Inferior parietal cortex (tissue), 1 donor: Measurements from ENCODE around the gene ARHGAP19.

Experiments used
- DNase-seq: peaks from one replicate; pipeline ENCODE4 v3.0.0-alpha.2; 2016; ENCODE audit errors: extremely low spot score

Gene ARHGAP19

GRCh38 chr10:97195706-97196222, 96.7 kb downstream of the ARHGAP19 start:
- DNase-seq = no peak

GRCh38 chr10:97192952-97193435, 99.4 kb downstream of the ARHGAP19 start:
- no peak for DNase-seq

DNA sequence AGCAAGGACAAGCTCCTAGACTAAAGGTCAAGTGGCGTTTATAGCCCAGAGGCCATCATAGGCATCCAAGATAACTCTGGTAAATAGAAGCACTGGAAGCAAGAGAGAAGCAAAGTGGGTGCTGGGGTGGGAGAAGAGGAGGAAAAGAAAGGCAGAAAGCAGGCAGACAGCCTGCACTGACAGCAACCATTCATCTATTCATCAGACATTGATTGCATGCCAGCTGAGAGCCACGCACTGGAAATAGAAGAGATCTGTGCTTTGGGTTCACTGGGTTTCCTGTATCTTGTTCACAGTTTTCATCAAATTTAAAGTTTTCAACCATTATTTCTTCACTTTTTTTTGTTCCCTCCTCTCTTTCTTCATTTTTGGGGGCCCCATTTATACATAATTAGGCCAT, 102.0 kb downstream of the ARHGAP19 start:
- no peak for DNase-seq

- DNase-seq = no peak
Observed at GRCh38 chr10:97188261-97188711, 104.2 kb downstream of the ARHGAP19 start.

GRCh38 chr10:97186911-97187310, 105.5 kb downstream of the ARHGAP19 start:
- DNase-seq = no peak

DNA sequence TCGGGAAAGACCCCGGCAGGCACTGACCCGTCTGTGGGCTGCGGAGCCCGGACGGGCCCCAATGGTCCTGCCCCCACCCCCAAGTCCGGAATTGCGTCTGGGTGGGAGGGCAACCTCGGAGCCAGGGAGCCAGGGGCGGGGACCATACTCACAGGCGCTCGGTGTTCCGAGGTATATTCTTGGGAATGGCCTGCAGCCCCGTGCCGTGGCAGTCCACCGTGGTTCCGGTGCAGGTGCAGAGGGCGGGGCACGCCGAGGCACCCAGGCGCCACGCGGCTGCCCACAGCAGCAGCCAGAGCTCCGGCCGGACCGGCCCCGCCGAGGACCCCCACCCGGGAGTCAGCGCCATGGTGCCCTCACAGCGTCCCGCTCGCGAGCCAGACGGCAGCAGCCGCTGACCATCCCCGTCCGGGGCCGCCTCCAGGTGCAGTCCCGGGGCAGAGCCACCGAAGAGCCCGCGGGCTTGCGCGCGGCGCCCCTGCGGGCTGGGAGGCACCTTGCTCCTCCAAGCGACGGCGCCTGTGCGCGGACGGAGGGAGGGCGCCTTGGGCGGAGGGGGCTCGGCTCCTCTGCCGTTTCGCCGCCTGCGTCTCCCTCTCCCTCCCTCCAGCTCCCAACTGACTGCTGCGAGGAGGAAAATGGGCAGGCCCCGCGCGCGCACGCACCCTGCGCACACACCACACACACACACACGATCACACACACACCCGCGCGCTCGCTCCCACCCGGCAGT, 106.9 kb downstream of the ARHGAP19 start, which contains the start of gene SLIT1:
TSS of gene SLIT1 (minus strand) at position 634 of the 733 bp plus-strand sequence. CDS start at position 349, 285 bp downstream.
- DNase-seq = no peak

DNA sequence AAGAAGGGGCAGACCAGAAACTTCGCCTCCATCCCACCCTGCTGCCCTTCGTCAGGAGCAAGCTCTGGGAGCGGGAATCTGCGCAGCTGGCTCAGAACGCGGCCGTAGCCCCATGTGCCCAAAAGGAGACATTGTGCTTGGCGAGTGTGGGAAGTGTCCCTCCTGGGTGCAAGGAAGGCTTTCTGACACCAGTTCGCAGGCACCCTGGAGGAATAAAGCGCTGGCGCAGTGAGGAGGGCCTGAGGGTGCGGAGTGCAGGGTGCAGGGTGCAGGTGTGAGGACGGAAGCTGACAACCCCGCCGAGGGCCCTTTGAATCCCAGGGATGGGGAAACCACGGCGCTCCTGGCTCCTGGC, 107.5 kb downstream of the ARHGAP19 start:
- no peak for DNase-seq

DNA sequence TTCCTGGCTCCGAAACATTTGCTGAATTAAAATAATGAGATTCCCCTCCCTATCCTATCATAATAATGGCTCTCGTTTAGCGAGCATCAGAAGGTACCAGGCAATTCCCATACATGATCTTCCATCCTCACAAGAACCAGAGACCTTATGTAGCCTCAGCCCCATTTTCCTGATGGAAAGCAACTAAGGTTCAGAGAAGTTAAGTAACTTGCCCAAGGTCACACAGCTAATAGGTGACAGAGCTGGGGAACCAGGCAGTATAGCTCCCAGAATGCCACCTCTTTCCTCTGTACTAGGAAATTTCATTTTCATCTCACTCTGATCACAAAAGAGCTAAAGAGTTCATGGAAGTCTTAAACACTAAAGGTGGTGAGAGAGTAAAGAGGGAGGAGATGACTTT, 109.1 kb downstream of the ARHGAP19 start:
- no peak for DNase-seq

GRCh38 chr10:97182288-97182990, 110.0 kb downstream of the ARHGAP19 start:
- DNase-seq = no peak

GRCh38 chr10:97180986-97181385, 111.5 kb downstream of the ARHGAP19 start:
- DNase-seq = no peak

GRCh38 chr10:97180363-97180755, 112.1 kb downstream of the ARHGAP19 start:
- DNase-seq = no peak

GRCh38 chr10:97179731-97180362, 112.6 kb downstream of the ARHGAP19 start:
- no peak for DNase-seq

DNA sequence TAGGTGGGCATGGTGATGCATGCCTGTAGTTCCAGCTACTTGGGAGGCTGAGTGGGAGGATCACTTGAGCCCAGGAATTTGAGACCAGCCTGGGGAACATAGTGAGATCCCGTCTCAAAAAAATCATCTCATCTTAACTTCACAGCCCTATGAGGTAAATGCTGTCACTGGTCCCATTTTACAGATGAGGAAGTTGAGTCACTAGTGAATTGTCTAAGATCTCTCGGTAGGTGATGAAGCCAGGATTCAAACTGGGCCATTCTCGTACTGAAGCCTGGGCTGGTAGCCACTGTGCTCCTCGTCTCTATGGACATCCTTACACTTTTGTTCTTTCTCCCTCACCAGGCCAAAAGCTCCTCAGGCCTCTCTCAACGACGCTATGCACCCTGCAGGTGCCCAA, 113.1 kb downstream of the ARHGAP19 start:
- no peak for DNase-seq

- DNase-seq = no peak
Observed at GRCh38 chr10:97178074-97178473, 114.4 kb downstream of the ARHGAP19 start.

- DNase-seq = no peak
Observed at GRCh38 chr10:97176226-97176625, 116.2 kb downstream of the ARHGAP19 start.

DNA sequence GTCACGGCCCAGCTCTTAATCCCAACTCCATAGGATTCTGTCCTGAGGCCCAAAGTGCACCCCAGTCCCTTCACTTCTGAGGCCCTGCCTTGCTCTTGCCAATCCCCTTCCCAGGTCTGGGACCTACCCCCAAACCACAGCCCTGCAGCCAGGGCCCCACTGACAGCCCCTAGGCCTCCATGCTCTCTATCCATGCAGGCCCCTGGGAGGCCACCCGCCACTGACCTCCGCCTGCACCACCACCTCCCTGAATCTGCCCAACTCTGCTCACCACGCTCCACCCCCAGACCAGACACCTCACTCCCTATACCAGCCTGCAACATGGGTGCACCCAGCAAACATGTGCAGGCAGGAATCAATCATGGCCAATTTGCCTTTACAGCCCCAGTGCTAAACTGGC, 116.9 kb downstream of the ARHGAP19 start:
- no peak for DNase-seq

DNA sequence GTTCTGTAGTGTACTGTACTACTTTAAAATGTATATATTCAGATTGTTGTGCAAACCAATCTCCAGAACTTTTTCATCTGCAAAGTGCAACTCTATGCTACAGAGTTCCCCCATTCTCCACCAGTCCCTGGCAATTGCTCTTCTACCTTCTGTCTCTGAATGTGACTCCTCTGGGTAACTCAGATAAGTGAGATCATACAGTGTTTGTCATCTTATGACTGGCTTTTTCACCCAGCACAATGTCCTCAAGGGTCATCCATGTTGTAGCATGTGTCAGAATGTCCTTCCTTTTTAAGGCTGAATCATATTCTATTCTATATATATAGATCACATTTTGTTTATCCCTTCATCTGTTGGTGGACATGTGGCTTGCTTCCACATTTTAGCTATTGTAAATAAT, 117.5 kb downstream of the ARHGAP19 start:
- no peak for DNase-seq

GRCh38 chr10:97174276-97174775, 118.1 kb downstream of the ARHGAP19 start:
- no peak for DNase-seq

GRCh38 chr10:97173036-97173435, 119.4 kb downstream of the ARHGAP19 start:
- no peak for DNase-seq
